Chondrocyte (in vitro differentiated cells): ENCODE data around the gene RAB8B. TPM values are rescaled to one million over a fixed set of nuclear protein-coding genes. Genes with fewer than 3 reads are reported as not detected.

ENCODE experiments used
- DNase-seq: peaks from one replicate; pipeline ENCODE4 v3.0.0; 2021; ENCODE audit warnings: mixed read lengths, low spot score
- H3K27ac Mint-ChIP-seq: one replicate; pipeline ENCODE4 v1.8.0; 2021; ENCODE audit warnings: mild to moderate bottlenecking, moderate library complexity, mixed read lengths; ENCODE audit not compliant: unreplicated experiment
- H3K27me3 Mint-ChIP-seq: 2 replicates; pipeline ENCODE4 v1.8.0; 2021; ENCODE audit warnings: low read depth, mixed read lengths
- H3K36me3 Mint-ChIP-seq: 2 replicates; pipeline ENCODE4 v1.8.0; 2021; ENCODE audit warnings: low read depth, mixed read lengths
- H3K4me1 Mint-ChIP-seq: 2 replicates; pipeline ENCODE4 v1.8.0; 2021; ENCODE audit warnings: low read depth, mild to moderate bottlenecking, mixed read lengths
- H3K4me3 Mint-ChIP-seq: one replicate; pipeline ENCODE4 v1.8.0; 2021; ENCODE audit warnings: mild to moderate bottlenecking, moderate library complexity, mixed read lengths; ENCODE audit not compliant: unreplicated experiment
- H3K9me3 Mint-ChIP-seq: 2 replicates; pipeline ENCODE4 v1.8.0; 2021; ENCODE audit warnings: low read depth, mixed read lengths
- CTCF ChIP-seq: fragments of 200-600 bp; sonication (generic); IDR thresholded peaks from 2 replicates; pipeline ENCODE4 v1.5.0; 2021; ENCODE audit warnings: antibody characterized with exemption, mild to moderate bottlenecking, moderate library complexity
- total RNA-seq: library from RNA; stranded (reverse); gene quantifications from 3 replicates; pipeline ENCODE4 v1.2.1, GENCODE V29; 2021

The RAB8B gene
- total RNA-seq, 1 donor from 2014 or later = 34.8 TPM

GRCh38 chr15:63180746-63181145, 8.7 kb upstream of the RAB8B start:
- no peak for TF ChIP-seq CTCF
- no peak overlapping the region for H3K27ac Mint-ChIP-seq
- H3K27me3 Mint-ChIP-seq = no peaks in the 10 kb centered on the region
- H3K9me3 Mint-ChIP-seq = no peaks in the 10 kb centered on the region
- H3K36me3 Mint-ChIP-seq = no peaks in the 10 kb centered on the region
- peaks cover 5% of the 10 kb centered on the region for H3K4me1 Mint-ChIP-seq
- DNase-seq = no peak
- H3K4me3 Mint-ChIP-seq = no peak overlapping the region

- Mint-ChIP-seq H3K27ac (no peak overlapping the region), H3K9me3 (no peaks in the 10 kb centered on the region), H3K27me3 (no peaks in the 10 kb centered on the region), H3K4me3 (no peak overlapping the region), H3K36me3 (no peaks in the 10 kb centered on the region), H3K4me1 (peaks cover 14% of the 10 kb centered on the region)
- no peak for DNase-seq
- no peak for TF ChIP-seq CTCF
Measured at GRCh38 chr15:63181648-63182047, 7.8 kb upstream of the RAB8B start.

GRCh38 chr15:63185206-63185605, 4.2 kb upstream of the RAB8B start:
- H3K27me3 Mint-ChIP-seq = no peaks in the 10 kb centered on the region
- peaks cover 28% of the 10 kb centered on the region for H3K4me1 Mint-ChIP-seq
- DNase-seq = no peak
- TF ChIP-seq CTCF = no peak
- no peaks in the 10 kb centered on the region for H3K36me3 Mint-ChIP-seq
- no peak overlapping the region for H3K4me3 Mint-ChIP-seq
- no peak overlapping the region for H3K27ac Mint-ChIP-seq
- no peaks in the 10 kb centered on the region for H3K9me3 Mint-ChIP-seq

- no peak for TF ChIP-seq CTCF
- Mint-ChIP-seq H3K27ac (peak overlapping the region; percentile 24), H3K36me3 (no peaks in the 10 kb centered on the region), H3K9me3 (no peaks in the 10 kb centered on the region), H3K27me3 (no peaks in the 10 kb centered on the region), H3K4me1 (peaks cover 37% of the 10 kb centered on the region), H3K4me3 (no peak overlapping the region)
- DNase-seq = no peak
Measured at GRCh38 chr15:63186065-63186464, 3.3 kb upstream of the RAB8B start.

GRCh38 chr15:63187589-63188226, 1.7 kb upstream of the RAB8B start:
- Mint-ChIP-seq H3K4me3 (no peak overlapping the region), H3K27me3 (no peaks in the 10 kb centered on the region), H3K4me1 (peaks cover 53% of the 10 kb centered on the region), H3K27ac (no peak overlapping the region), H3K9me3 (no peaks in the 10 kb centered on the region), H3K36me3 (no peaks in the 10 kb centered on the region)
- no peak for TF ChIP-seq CTCF
- no peak for DNase-seq
